ENCODE results near the gene RAD21L1. TPM values are rescaled to one million over a fixed set of nuclear protein-coding genes. Genes with fewer than 3 reads are reported as not detected.

Gene RAD21L1
- total RNA-seq, 2 donors from 2014 or later: 0.25 to 0.47 TPM

Other genes with a start within 250 kb of the RAD21L1 start
- gene RSPO4, start 223.7 kb upstream of the RAD21L1 start, total RNA-seq: not detected
- gene PSMF1, start 107.4 kb upstream of the RAD21L1 start, total RNA-seq: 100 to 1,000 TPM in 1 of 2 donors, 10 to 100 TPM in 1; 89.6 to 151 TPM
- gene TMEM74B, start 41.1 kb upstream of the RAD21L1 start, total RNA-seq: 1 to 10 TPM in 1 of 2 donors, not detected in 1; 8.3 TPM
- gene C20orf202, start 22.6 kb upstream of the RAD21L1 start, total RNA-seq: under 1 TPM; 0.19 to 0.55 TPM
- 1 to 10 TPM; 3.2 to 4.8 TPM for gene SNPH, start 40.2 kb downstream of the RAD21L1 start, total RNA-seq
- gene SDCBP2, start 103.1 kb downstream of the RAD21L1 start, total RNA-seq: 10 to 100 TPM in 1 of 2 donors, 1 to 10 TPM in 1; 4.9 to 18.5 TPM
- gene FKBP1A, start 167.0 kb downstream of the RAD21L1 start, total RNA-seq: 100 to 1,000 TPM; 147 to 374 TPM
- 10 to 100 TPM; 40.1 to 70.1 TPM for gene NSFL1C, start 240.8 kb downstream of the RAD21L1 start, total RNA-seq